Activated CD4-positive, CD25-positive, alpha-beta regulatory T cell treated with anti-CD3 and anti-CD28 coated beads, Interleukin-2, amount 50 U/mL, for 24 hours (primary cell): ENCODE results near the gene NAA80.
A peak's percentile ranks its signal among the peaks of the same experiment; 100 is the strongest.
"Not testable (repeated sequence)": the region's sequence is repeated elsewhere in the genome, so short reads cannot be mapped to it uniquely, and the experiment has no call there.

Experiments used
- ATAC-seq, 2 donors: fragments of 150-1000 bp; cut with Tn5 transposase; one replicate each; pipeline ENCODE4 v1.10.0; 2021; ENCODE audit warnings: mild to moderate bottlenecking in 1 of 2, moderate library complexity in 1 of 2

Gene NAA80

DNA sequence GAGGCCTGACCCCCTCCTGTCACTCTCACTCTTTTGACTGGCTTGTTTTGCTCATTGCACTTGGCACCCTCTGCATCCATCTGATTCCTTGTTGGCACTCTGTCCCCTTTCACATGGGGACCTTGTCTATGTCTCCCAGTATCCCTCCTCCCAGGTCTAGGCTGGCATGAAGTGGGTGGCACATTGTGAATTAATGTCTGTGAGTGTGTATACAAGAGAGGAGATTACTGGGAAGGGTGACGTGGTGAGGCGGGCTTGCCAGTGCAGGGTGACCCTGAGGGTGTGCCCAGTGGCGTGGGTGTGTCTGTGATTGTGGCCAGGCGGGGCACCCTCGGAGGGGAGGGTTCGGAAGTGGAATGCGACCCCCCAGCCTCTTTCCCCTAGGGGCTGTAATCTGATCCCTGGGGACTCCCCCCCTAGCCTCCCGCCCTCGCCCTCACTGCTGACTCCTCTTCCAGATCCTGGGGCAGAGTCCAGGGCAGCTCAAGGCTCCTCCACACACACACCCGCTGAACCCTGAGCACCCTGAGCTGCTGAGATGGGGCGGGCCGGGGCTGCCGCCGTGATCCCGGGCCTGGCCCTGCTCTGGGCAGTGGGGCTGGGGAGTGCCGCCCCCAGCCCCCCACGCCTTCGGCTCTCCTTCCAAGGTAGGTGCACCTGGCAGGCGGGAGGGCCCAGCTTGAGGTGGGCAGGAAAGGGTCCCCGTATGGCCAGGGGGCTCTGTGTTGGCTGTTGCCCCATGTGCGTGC is 30.3 kb downstream of the NAA80 start, which contains the start of gene SEMA3B:
TSS of gene SEMA3B (plus strand) at position 445 of the 749 bp plus-strand sequence. CDS start at position 539, 94 bp downstream.
- ATAC-seq = no peak

DNA sequence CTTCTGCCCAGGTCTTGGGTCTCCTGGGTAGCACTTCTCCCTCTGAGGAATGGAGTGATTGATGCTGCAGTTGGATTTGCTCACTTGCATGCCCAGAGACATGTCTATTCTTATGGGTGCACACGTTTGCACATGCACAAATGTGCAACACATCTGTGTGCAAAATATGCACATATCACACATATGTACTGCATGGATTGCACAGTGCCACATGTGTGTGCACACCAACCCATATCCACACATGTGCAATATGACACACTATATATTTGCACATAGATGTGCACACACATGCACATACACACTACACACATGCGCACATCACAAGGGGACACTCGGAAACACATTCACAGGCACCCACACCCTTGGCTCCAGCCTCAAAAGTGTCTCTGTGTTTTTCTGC is 30.9 kb downstream of the NAA80 start:
- no peak for ATAC-seq

DNA sequence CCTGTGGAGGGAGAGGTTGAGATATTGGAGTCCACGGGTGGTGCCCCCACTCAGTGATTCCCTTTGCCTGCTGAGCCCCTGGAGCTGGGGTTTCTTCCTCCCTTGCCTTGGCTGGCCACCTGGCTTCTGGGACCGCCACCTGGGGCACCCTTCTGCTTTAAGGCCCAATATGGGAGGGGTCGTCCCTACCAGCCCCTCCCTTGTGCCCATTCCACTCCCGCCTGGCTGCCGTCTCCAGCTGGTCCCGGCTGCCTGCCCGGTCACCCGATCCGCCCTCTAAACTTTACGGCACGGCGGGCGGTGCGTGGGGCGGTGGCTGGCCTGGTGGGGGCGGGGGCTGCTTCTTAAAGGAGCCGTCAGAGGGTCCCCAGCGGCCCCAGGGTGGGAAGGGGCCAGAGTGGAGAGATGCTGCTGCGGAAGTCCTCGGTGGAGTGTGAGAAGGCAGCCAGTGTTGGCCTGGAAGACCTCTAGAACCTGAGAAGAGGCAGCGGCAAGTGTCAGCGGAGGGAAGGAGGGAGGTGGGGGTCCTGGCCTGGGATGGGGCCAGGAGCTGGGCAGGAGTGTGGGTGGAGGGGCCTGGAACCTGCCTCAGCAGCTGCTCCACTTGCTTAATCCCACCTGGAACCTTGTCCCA is 31.8 kb downstream of the NAA80 start:
- ATAC-seq = no peak

DNA sequence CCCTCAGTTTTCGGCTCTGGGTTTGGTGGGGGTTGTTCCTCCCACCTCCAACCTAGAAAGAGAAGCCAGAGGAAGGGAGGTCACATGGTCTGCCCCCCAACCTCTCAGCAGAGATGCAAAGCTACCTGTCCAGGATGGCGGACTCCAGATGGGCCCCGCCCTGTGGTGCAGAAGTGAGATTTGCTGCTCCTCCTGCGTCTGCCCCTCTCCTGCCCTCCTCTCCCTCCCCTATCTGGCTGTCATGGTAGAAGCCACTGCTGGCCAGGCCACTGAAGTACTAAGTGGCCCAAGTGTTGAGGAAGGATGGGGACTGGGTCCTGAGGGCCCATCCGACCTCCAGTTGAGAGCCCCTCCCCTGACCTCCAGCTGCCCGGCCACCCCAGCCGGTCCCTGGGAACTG is 32.4 kb downstream of the NAA80 start:
- ATAC-seq = no peak

DNA sequence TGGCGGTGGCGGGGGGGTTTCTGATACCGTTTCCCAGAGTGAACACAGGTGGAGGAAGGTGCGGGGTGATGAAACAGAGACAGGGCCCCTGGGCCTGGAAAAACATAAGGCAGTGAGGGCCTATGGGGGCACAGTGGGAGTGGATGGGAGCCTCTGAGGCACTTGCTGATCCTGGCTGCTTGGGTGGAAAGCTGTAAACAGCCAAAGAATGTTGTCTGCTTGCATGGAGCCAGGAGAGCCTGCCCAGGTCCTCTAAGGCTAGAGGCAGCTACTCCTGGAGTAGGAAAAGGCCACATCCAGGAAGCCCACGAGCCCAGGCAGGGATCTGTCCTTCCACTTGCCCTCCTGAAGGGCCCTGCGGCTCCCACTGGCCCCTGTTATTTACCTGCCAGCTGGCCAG is 33.2 kb downstream of the NAA80 start:
- no peak for ATAC-seq

DNA sequence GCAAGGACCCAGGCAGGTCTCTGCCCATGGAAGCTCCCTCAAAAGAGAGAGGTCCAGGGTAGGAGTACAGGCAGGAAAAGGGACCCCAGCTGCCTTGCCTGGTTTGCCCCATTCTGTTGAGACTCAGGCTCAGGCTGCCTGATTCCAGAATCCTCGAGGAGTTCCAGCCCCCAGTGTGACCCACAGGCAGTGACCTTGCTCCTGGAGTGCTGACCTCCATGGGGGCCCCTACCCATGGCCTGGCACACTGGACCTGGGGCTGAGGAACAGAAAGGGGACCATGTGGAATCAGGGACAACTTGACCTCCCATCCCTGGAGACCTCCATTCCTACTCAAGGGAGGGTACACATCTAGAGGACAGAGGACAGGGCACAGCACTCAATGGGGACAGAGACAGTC is 33.6 kb downstream of the NAA80 start:
- no peak for ATAC-seq

DNA sequence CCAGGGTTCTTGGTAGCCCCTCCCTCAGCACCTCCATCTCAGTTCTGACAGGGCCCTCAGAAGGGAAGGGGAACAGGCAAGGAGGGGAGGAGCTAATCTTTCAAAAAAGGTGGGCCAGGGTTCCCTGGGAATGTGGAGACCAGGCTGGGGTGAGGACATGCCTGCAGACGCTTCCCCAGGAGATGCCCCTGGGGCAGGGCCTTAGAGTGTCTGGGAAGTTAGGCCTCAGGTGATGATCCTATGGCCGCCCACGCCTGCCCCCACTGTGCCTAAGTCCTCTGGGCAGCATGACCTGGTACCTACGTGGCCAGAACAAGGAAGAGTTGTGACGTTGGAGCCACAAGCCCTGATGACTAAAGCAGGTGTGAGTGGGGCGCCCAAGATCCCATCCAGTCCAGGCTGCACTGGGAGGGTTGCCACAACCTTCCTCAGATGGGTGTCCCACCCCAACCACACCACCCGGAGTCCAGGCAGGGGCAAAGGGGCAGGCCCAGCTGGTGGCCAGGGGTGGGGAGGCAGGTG is 34.2 kb downstream of the NAA80 start:
- no peak for ATAC-seq

DNA sequence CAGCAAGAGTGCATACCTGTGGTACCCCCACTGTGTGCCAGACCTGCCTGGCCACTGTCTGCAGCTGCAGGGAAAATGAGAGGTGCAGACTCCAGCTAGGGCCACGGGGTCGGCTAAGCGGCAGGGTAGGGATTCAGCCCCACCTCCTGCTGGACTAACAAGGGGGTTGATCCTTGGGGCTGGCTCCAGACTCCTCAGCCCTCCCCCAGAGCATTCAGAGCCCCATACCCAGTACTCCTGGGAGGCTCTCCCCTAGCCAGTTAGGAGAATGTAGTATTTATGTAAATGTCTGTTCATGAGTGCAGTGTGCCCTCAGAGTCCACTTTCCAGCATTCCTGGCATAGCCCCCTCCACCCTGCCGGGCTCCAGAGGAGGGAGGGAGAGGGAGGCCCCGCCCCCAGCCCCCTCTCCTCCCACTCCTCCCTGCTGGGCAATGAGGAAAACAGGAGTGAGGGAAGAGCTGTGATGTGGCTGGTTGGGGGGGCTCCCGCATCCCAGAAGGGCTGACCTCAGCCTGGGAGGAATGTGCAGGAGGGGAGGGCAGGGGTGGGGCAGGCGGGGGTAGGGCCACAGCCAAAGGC is 34.7 kb downstream of the NAA80 start:
- ATAC-seq = no peak

DNA sequence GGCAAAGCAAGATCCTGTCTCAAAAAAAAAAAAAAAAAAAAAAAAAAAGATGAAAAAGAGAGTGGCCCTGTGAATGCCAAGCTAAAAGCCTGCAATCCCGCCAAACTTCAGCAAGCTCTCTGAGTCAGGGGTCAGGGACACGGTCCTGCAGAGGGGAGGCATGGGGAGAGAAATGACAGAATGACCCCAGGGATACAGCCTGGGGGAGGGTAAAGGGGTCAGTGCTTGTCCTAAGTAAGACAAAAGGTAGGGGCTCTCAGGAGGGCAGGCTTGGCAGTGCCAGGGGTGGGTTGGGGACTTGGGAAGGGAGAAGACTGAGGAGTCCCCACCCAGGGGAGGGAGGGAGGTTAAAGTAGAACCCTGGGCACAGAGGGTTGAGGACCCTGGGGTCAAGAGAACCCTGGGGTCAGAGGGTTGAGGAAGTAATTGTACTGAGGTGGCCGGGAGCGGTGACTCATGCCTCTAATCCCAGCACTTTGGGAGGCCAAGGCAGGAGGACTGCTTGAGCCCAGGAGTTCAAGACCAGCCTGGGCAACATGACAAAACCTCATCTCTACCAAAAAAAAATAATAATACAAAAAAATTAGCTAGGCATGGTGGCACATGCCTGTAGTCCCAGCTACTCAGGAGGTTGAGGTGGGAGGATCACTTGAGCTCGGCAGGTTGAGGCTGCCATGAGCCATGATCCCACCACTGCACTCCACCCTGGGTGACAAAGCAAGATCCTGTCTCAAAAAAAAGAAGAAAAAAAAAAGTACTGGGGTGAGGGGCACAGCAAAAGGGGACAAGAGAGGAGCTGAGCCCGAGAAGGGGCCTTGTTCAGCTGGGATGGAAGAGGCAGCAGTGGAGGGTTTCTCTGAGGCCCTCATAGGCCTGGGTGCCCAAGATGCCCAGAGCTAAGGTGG is 35.5 kb downstream of the NAA80 start:
- ATAC-seq = no peak

DNA sequence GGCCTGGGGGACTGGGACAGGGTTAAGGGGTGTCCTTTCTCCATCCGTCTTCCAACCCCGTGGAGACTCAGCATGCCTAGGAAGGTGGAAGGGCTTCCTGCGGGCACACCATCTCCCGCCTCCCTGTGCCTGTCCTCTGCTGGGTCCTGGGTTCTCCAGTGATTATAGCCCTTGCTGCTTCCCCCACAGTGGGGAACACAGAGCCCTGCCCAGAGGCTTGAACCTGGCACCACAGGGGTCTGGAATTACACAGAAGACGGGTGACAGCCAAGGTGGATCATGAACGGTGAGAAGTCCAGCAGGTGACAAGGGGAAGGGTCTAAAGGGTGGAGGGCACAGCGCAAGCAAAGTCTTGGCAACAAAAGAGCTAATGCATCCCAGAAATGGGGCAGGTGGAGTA is 36.4 kb downstream of the NAA80 start:
- no peak for ATAC-seq

DNA sequence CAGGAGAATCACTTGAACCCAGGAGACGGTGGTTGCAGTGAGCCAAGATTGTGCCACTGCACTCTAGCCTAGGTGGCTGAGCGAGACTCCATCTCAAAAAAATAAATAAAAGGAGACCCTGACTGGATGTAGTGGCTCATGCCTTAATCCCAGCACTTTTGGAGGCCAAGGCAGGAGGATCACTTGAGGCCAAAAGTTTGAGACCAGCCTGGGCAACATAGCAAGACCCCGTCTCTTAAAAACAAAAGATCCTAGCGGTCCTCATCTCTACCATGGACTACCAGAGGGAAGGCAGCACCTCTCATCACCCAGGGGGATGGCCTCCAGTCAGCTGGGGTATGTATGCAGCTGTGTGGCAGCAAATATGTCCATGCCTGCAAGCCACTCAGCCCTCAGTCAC is 37.0 kb downstream of the NAA80 start:
- not testable (repeated sequence) for ATAC-seq

DNA sequence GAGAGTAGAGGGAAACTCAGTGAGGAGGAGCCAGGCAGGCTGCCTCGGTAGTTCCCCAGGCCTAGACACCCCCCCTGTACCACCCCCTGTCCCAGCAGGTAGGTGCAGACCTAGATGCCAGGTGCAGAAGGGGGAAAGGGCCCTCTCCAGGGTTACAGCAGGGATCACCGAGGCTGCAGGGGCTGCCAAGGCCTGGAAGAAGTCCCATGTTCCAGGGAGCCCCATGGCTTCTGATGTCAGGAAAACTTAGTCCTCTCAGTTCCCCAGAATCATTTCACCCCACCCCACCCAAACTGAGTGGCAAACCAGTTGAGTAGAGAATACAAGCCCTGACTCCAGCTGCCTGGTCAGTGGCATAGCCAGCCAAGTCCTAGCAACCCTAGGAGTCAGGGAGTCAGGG is 37.7 kb downstream of the NAA80 start:
- no peak for ATAC-seq

DNA sequence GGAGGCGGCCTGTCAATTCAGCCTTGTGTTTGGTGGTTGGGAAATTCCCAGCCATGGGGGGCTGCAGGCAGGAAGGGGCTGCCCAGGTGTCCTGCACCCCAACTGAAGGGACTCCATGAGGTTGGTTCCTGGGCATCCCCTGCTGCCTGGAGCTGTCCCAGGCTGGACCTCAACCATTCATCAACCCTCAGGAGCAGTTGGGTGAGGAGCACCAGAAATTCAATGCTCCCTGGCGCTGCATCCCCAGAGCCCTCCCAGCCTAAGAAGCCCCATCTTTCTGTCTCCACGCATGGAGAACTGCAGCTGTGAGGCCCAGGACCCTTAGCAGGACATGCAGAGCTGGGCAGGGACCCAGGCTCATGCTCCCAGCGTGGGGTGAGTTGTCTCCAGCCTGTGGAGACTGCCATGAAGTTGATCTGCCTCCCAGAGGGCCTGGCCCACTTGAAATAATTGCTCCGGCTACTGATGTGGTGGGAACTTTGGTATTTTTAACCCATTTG is 38.2 kb downstream of the NAA80 start:
- no peak for ATAC-seq

DNA sequence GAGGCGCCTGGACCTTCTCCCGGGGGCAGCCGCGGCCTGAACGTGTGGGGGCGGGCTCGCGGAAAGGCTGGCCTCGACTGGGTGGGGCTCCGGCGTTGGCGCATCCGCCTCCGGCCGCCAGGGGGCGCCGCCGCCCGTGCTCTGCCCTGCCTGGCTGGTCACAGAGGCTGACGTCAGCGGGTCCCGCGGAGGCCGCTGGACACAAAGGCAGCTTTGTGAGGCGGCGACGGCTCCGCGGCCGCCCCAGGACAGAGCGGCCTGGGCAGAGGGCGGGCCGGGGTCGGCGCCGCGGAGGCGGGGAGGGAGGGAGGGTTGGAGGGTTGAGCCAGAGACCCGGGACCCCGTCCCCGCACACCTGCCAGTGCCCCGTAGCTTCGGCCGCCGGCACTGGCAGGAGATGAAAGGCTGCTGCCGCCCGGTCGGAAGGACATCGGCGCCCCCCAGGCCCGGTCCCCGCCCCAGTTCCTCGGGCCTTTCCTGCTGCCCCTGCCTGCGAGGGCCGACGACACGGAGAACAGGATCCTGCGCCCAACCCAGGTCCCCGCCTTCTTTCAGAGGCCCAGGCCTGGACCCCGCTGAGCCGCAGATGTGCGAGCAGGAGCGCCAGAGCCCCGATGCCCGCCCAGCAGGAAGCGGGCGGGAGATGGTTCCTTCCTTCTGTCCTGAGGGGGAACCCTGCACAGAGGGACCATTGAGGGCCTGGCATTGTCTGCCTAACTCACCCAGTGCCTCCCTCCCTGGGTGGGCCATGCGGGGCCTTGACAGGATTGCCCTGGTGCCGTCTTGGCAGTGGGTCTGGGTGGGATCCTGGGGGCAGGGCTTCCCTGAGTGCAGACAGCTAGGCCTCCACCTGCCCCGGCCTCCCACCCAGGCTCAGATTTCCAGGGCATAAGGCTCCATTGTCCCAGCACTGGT is 38.9 kb downstream of the NAA80 start:
- ATAC-seq = peak; percentile 96 to 98

DNA sequence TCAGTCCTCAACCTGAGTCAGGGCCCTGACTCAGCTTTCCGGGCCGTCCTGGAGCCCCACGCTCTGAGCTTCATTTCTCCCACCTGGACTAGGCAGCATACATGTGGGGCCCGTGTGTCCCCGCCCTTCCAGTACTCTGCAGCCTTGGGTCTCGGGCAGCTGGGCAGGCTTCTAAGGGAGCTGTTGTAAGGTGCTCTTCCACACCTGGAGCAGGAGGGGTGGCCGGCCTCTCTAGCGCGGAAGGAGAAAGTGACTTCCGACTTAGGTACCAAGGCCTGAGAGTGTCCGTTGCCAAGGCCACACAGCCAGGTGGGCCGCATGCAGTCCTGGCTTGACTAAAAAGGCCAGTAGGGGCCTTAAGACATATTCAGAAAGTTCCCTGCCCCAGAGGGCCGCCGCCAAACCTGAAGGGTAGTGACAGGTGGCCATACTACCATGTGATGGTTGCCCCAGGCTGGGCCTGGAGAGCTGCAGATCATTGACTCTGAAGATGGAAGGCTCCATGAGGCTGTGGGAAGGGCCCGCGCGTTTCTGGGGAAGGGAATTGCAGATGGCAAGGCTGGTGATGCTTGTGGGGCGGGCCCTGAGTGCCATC is 39.7 kb downstream of the NAA80 start:
- ATAC-seq = peak; percentile 7 to 8

DNA sequence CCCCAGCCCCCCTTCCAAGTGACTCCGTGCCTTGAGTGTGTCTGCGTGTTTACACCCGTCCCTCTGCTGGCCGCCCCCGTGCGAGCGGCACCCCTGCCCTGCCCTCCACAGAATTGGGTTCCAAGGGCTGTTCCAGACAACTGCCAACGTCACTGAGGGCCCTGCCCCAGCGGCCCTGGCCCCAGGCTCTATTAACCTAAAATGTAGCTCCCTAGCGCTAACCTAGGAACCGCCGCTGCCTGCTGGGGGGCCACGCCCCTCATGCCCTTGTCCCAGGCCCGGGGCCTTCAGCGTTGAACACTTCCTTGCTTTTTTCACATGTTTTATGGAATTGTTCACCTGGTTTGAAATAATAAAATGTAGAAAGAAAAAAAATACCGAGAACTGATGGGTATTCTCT is 40.2 kb downstream of the NAA80 start:
- ATAC-seq = no peak

DNA sequence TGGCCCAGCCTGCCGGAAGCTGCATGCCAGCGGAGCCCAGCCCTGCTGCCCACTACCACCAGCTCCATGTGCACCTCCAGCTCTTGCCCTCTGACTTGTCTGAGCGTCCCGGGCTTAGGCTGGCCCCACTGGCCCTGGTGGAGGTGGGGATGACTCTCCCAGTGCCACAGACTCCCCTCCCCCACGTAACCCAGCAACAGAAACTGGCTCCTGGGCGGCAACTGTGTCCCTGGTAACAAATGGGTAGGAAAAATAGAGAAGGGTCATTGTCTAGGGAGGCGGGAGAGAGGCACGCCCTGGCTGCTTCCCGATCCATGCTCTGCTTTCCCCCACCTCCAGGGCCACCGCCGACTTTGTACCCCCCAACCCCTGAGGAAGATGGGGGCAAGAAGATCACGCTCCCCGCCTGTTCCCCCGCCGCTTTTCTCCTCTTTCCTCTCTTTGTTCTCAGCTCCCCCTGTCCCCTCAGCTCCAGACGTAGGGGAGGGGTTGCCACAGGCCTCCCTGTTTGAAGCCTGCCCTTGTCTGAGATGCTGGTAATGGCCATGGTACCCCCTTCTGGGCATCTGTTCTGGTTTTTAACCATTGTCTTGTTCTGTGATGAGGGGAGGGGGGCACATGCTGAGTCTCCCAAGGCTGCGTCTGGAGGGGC is 41.0 kb downstream of the NAA80 start:
- no peak for ATAC-seq

DNA sequence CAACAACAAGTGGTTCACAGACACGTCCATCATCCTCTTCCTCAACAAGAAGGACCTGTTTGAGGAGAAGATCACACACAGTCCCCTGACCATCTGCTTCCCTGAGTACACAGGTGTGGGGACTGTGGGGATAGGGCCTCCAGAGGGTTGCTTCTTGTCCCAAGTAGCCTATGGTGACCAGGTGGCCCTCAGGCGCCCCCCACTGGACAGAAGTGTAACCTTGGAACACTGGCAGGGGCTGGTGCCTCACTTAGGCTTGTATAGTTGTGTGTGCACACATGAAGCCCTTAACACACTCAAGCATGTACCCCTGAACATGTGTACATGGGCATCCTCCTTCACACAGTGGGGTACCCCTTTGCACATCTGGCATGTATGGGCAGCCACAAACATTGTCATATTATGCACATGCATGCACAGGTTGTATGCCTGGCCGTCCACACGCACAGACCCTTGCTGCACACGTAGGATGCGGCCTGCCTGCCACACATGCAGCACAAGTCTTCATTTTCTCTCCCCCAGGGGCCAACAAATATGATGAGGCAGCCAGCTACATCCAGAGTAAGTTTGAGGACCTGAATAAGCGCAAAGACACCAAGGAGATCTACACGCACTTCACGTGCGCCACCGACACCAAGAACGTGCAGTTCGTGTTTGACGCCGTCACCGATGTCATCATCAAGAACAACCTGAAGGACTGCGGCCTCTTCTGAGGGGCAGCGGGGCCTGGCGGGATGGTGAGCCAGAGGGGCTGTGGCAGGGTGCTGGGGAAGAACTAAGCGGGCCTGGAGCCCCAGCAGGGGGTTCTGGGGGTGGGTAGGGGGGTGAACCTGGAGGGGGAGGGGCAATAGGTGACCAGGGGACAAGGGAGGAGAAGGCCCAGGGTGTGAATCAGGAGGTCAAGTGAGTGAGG is 42.0 kb downstream of the NAA80 start:
- ATAC-seq = no peak

DNA sequence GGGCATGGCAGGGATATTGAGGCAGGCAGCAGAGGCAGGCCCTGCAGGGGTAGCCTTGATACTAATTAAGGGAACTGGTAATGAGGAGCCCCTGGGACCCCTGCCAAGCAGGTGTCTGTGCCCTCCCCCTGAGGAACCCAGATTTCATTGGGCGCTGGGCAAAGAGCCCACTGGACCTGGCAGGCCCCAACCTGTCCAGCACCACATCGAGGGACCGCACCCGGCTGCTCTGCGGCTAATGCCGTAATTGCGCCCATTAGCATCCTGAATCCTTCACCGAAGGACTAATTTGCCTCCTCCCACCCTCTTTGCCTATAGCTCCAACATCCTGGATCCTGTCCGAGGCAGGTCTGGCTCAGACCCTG is 44.0 kb downstream of the NAA80 start:
- ATAC-seq = no peak
